Erythroblast (primary cell): ENCODE data around the gene FBXL19.
A peak's percentile ranks its signal among the peaks of the same experiment; 100 is the strongest.
"Not testable (repeated sequence)": the region's sequence is repeated elsewhere in the genome, so short reads cannot be mapped to it uniquely, and the experiment has no call there.

Source experiments
- DNase-seq, 2 experiments: peaks; one replicate each; lab custom pipeline; 2025; lab: John Stamatoyannopoulos, UW
- GATA1 ChIP-seq: IDR thresholded peaks from 2 replicates; pipeline ENCODE4 v1.6.1; 2011; ENCODE audit warnings: low read depth, mild to moderate bottlenecking, control low read depth, low read length, moderate library complexity
- POLR2A ChIP-seq: IDR thresholded peaks from 2 replicates; pipeline ENCODE4 v1.6.1; 2011; ENCODE audit warnings: mild to moderate bottlenecking, low read length

Gene FBXL19

DNA sequence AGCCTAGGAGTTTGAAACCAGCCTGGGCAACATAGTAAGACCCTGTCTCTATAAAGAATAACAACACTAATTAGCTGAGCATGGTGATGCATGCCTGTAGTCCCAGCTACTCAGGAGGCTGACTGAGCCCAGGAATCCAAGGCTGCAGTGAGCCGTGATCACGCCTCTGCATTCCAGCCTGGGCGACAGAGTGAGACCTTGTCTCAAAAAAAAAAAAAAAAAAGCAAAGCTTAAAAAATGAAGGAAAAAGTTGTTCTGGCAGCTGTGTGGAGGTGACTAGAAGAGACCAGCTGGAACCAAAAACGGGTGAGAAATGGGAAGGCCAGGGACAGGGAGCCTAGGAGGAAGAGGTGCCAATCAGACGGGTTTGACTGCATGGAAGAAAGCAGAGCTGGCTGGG, 33.7 kb upstream of the FBXL19 start:
- DNase-seq = no peak
- TF ChIP-seq GATA1 (no peak), POLR2A (no peak)

DNA sequence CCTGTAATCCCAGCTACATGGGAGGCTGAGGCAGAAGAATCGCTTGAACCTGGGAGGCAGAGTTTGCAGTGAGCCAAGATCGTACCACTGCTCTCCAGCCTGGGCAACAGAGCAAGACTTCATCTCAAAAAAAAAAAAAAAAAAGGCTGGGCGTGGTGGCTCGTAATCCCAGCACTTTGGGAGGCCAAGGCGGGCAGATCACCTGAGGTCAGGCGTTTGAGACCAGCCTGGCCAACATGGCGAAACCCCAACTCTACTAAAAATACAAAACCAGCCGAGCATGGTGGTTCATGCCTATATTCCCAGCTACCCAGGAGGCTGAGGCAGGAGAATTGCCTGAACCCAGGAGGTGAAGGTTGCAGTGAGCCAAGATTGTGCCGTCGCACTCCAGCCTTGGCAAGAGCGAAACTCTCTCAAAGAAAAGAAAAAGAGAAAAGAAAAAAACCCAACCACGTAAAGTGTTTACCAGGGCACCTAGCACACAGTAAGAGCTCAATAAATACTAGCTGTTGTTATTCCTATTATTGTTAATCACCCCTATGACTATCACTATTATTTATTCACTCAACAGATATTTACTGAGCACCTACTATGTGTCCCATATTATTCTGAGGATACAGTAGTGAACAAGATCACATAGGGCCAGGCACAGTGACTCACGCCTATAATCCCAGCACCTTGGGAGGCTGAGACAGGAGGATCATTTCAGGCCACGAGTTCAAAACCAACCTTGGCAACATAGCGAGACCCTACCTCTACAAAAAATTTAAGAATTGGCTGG, 32.1 kb upstream of the FBXL19 start:
- DNase-seq = not testable (repeated sequence)

DNA sequence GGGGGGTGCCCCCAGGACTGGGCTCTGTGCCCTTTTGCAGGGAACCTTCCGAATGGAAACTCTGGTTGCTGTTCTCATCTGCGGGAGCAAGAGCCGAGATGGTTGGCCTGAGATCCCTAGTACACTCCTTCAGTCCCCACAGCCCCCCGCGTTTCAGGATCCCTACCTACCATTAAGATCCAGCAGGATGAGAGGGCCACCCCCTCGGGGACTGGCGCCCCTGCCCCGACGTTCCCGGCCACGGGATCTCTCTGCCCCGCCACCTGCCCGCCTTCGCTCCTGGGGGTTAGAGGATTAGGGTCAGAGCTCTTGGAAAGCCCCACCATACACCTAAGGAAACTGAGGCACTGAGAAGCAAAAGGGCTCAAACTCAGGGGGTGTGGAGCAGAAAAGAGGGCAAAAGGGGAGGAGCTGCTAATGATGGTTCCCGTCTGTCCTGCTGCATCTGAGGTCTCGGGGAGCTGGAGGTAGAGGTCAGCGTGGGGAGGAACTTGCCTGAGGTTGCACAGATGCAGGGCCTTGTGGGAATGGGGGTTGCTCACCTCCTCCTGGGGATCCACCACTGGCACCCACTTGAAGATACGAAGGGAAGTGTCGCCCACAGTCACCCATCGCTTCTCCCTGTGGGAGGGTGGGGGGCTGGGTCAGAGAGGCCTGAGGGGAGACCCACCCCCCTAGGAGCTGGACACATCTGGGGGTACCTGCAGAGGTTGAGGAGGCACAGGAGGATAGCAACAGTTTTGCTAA, 30.5 kb upstream of the FBXL19 start:
- no peak for DNase-seq
- TF ChIP-seq POLR2A = no peak
- no peak for TF ChIP-seq GATA1

DNA sequence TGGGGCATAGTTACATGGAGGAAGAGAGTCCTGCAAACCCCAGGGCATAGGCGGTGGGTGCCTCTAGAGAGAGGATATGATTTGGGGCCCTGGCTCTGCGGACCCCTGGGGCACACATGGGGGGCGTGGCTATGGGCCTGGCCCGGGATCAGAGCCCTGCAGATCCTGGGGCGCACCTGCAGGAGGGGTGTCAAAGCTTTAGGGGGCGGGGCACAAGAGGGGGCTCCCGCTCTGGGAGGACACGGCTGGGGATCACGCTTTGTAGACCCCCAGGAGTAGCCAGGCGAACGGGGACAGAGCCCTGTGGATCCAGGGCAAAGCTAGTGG, 30.0 kb upstream of the FBXL19 start:
- TF ChIP-seq GATA1 (no peak), POLR2A (no peak)
- DNase-seq = no peak

DNA sequence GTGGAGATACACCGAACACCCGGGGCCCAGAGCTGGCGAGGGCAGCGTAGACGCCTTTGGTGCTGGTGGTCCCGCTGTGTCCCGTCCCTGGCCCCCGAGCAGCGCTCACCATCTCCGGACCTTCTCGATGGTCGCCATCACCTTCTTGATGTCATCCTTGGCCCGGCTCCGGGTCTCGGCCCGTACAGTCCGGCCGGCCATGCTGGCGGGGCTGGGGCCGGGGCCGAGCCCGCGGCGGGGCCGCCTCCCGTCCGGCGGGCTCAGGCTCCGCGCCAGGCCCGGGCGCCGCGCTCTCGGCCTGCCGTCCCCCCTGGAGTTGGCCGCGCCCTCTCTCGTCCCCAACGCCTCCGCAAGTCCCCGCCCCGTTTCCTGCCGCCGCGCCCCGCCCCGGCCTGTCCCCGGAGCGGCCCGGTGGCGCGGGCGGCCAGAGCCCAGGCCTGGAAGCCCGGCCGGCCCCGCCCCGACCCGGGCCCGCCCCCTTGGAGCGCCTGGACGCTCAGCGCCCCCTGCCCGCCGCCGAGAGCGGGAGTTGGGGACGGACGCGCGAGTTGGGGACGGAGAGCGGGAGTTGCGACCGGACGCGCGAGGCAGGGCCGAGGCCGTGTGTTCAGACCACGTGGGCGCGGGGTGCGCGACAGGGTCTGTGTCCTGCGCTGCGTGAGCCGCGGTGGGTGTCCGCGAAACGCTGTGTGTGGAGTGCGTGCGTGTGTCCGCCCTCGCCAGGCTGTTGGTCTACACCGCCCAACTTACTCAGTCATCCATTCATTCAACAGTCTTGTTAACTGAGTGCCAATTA, 29.4 kb upstream of the FBXL19 start, which contains the start of gene BCL7C:
Gene BCL7C (minus strand): TSS at position 334 of the 796 bp plus-strand sequence. CDS start 133 bp downstream, at position 201.
- TF ChIP-seq GATA1 = no peak
- TF ChIP-seq POLR2A = peak; percentile 77
- peak; percentile 92 to 93 for DNase-seq

DNA sequence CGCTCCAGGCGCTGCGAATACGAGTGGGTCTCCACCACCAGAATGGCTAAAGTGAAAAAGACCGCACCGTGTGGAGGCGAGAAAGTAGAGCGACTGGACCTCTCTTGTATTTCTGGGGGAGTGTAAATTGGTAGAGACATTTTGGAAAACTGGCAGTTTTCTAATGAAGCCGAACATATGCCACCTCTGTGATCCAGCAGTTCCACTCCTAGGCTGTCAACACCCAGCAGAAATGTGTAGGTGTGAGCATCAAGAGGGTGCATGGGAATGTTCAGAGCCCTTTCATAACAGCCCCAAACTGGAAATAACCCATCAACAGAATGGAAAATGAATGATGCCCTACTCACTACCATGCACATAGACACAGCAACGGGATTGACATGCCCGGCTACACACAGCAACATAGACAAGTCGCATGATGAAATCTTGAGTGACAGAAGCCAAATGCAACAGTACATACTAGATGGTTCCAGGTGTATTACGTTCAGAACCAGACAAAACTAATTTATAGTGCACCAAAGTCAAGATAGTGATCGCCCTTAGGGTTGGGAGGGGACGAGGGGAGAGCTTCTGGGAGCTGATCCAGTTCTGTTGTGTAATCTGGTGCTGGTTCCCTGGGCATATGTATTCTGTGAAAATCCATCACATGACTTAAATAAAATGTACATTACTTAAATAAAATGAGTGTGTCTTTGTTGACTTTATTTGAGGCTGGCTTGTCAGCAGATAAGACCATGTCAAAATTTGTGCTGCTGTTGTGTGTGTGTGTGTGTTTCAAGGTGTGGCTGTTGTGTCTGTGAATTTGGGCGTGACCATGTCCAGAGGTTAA, 28.6 kb upstream of the FBXL19 start:
- no peak for DNase-seq
- TF ChIP-seq GATA1 = no peak
- TF ChIP-seq POLR2A = no peak

DNA sequence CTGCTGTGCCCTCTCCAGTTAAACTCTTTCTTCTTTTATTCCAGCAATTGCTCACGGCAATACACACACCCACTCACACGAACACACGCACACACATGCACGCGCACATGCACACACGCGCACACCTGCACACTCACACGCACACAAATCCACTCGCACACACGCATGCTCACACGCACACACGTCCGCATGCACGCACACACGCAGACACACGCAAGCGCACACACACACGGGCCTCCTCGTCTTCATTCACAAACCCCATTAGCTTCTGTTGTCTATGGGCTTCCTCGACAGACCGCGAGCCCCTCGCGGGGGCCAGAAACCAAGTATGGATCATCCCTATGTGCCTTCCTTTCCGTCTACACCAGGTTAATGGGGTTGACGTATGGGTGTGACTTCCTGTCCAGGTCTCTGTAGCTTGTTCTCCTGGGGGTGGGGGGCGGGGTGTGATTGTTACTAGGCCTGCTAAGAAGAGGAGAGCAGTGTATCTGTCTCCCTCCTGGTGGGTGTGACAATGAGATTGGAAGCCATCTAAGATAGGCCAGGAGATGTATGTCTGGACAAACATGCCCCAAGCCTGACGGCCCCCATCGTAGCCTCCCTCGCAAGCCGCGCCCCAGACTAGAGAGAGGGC, 27.6 kb upstream of the FBXL19 start:
- DNase-seq = peak in 1 of 2 experiments; percentile 73
- TF ChIP-seq GATA1 (no peak), POLR2A (no peak)

DNA sequence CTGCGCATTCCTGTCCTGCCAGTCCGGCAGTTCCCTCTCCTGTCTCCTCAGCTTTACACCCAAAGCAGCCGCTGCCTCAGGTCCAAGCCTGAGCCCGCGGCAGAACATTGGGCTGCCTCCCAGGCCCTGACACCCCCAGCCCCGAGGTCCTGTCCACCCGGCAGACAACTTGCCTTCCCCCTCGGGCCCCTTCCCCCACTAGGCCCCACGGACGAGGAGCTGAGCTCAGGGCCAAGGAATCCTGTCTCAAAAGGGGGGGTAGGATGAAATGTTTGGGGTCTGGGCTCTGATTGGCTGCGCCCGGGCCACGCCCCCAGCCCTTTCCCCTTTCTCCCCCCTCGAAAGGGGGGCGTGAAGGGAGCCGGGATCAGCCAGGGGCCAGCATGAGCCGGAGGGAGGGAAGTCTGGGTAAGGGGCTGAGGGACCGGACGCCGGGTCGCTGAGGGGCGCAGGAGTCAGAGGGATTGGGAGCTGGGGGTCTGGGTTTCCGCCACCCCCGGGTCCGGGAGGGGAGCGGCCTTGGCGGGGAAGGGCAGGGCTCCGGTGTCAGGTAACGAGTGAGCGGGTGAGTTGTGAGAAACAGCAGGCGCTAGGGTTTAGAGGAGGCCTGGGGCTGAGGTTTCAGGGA, 27.0 kb upstream of the FBXL19 start, which contains the start of gene CTF1:
Gene CTF1 (plus strand): TSS at position 354 of the 628 bp plus-strand sequence. CDS start 30 bp downstream, at position 384.
- TF ChIP-seq GATA1 = no peak
- no peak for TF ChIP-seq POLR2A
- DNase-seq = no peak

DNA sequence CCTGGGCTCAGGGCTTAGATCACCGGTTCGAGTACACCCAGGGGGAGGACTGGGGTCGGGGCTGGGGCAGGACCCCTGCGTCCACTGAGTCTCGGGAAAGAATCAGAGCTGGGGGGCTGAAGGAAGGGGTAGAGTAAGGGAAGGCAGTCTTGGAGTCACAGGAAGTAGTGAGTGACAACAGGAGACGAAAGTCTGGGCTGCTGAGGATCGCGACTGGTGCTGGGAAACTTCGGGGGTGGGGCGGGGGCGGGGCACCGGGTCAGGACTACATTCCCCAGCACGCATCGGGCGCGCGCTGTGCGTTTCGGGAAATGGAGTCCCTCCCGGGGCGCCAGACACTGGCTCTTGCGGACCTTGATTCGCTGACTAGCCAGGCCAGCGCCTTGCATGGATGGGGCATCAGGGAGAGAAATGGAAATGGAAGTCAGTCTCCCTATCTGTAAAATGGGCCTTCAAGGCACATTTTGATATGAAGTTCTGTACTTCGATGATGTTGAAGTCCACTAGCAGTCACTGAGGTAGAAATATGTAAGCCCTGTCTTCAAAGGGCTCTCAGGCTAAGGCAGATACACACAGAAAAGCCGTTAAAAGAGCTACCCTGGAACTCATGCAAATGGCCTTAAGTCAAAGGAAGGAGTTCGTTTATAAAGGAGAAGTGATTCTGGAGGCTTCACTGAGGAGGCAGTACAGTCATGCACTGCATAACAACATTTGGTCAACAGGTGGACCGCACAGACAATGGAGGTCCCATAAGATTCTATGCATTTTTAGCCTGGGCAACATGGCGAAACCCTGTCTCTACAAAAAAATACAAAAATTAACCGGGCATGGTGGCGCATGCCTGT, 26.3 kb upstream of the FBXL19 start:
- TF ChIP-seq POLR2A = peak; percentile 46
- no peak for TF ChIP-seq GATA1
- peak; percentile 90 to 91 for DNase-seq

DNA sequence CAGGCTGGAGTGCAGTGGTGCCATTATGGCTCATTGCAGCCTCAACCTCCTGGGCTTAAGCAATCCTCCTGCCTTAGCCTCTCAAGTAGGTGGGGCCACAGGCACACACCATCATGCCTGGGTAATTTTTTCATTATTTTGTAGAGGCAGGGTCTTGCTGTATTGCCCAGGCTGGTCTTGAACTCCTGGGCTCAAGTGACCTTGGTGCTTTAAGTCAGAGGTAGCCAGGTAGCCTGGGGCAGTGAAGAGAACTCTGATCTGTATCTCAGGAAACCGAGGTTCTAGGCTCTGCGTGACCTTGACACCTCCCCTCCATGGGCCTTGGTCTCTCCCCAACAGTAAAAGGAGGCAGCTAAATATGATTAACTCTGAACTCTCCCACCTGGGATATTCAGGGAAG, 23.6 kb upstream of the FBXL19 start:
- DNase-seq = no peak
- TF ChIP-seq POLR2A (no peak), GATA1 (no peak)

DNA sequence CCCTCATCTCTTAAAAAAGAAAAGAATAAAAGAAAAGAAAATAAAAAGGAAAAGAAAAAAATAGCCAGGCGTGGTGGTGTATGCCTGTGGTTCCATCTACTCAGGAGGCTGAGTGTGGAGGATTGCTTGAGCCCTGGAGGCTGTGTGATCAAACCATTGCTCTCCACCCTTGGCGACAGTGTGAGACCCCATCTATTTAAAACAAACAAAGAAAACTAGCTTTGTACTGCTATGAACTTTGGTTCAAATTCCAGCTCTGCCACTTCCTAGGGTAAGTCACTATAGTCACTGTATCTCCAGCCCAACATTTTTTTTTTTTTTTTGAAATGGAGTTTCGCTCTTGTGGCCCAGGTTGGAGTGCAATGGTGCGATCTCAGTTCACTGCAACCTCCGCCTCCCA, 22.8 kb upstream of the FBXL19 start:
- TF ChIP-seq POLR2A (no peak), GATA1 (no peak)
- DNase-seq = no peak
